ENCODE measurements around the gene ARID4A. TPM values are rescaled to one million over a fixed set of nuclear protein-coding genes. Genes with fewer than 3 reads are reported as not detected.
"Not testable (repeated sequence)": the region's sequence is repeated elsewhere in the genome, so short reads cannot be mapped to it uniquely, and the experiment has no call there.

ARID4A gene, protein sequence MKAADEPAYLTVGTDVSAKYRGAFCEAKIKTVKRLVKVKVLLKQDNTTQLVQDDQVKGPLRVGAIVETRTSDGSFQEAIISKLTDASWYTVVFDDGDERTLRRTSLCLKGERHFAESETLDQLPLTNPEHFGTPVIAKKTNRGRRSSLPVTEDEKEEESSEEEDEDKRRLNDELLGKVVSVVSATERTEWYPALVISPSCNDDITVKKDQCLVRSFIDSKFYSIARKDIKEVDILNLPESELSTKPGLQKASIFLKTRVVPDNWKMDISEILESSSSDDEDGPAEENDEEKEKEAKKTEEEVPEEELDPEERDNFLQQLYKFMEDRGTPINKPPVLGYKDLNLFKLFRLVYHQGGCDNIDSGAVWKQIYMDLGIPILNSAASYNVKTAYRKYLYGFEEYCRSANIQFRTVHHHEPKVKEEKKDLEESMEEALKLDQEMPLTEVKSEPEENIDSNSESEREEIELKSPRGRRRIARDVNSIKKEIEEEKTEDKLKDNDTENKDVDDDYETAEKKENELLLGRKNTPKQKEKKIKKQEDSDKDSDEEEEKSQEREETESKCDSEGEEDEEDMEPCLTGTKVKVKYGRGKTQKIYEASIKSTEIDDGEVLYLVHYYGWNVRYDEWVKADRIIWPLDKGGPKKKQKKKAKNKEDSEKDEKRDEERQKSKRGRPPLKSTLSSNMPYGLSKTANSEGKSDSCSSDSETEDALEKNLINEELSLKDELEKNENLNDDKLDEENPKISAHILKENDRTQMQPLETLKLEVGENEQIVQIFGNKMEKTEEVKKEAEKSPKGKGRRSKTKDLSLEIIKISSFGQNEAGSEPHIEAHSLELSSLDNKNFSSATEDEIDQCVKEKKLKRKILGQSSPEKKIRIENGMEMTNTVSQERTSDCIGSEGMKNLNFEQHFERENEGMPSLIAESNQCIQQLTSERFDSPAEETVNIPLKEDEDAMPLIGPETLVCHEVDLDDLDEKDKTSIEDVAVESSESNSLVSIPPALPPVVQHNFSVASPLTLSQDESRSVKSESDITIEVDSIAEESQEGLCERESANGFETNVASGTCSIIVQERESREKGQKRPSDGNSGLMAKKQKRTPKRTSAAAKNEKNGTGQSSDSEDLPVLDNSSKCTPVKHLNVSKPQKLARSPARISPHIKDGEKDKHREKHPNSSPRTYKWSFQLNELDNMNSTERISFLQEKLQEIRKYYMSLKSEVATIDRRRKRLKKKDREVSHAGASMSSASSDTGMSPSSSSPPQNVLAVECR
- 10 to 100 TPM; 33.9 to 42.2 TPM for total RNA-seq

DNA sequence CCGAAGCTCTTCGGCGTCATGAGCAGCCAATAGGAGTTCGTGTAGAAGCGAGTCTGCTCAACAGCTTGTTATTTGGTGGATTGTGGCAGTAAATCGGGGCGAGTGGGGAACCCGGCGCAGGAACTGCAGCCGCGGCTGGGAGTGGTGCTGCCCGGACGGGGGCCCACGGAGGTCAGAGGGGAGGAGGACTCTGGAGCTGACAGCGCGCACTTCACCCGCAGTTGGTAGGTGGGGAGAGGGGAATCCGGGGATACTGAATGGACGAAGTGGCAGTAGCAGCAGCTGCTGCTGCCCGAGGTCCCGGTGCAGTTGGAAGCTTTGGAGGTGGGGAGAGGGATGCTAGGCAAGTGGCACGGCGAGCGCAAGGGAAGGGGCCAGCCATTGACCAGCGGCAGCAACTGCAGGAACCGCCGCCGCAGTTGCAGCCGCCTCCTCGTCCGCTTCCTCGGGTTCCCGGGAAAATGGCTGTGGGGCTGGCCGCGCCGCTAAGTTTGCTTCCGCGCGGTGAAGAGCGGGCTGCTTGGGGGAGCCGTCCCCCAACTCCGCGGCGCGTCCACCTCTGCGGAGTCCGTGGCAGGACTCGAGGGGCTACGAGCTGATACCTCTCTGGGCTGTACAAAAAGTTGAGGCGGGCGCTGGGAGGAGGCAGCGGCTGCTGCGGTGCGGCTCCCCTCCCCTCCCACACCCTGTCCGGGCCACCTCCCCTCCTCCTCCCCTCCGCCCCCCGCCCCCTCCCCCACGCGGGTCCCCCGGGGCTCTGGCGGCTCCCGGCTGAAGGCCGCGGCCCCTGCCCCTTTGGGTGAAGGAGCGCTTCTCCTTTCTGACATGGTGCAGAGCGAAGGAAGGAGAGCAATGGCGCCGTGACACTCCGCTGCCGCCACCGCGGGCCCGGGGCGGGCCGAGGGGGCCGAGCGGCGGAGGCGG lies at the start of gene ARID4A:
Gene ARID4A (plus strand): TSS at position 79 of the 924 bp plus-strand sequence. CDS start 1,300 bp downstream, outside the sequence.
- peak; percentile 82 to 89 for DNase-seq
- Mint-ChIP-seq H3K27me3 (ENCODE audit: low read depth) (no peaks in the 10 kb centered on the region), H3K4me3 (peak within 1 kb of the TSS; percentile 96 to 100), H3K4me1 (ENCODE audit: low read depth) (peaks cover 36% of the 10 kb centered on the region), H3K9me3 (no peaks in the 10 kb centered on the region), H3K27ac (peak within 1 kb of the TSS; percentile 74), H3K36me3 (ENCODE audit: insufficient read depth in 2 of 2) (peaks cover 11 to 23% of the 10 kb centered on the region in 2 donors)
- ATAC-seq (replicated peaks in 1 of 2): peak; percentile 15 to 18

DNA sequence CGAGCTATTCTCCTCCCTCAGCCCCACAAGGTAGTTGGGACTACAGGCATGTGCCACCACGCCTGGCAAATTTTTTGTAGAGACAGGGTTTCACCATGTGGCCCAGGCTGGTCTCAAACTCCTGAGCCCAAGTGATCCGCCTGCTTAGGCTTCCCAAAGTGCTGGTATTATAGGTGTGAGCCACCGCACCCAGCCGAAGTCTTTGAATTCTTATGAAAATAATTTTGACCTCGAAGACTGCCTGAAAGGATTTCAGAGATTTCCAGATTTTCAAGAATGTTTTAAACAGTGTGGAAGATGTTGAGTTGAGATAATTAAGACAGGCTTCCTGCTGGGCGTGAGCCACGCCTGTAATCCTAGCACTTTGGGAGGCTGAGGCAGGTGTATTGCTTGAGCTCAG lies 48.7 kb upstream of the ARID4A start:
- H3K4me3 Mint-ChIP-seq: no peak overlapping the region
- DNase-seq (no peak), ATAC-seq (replicated peaks in 1 of 2) (no peak)
- no peaks in the 10 kb centered on the region for H3K27me3 Mint-ChIP-seq (ENCODE audit: low read depth)
- H3K9me3 Mint-ChIP-seq: no peaks in the 10 kb centered on the region
- H3K36me3 Mint-ChIP-seq (ENCODE audit: insufficient read depth in 2 of 2): peaks cover 12 to 24% of the 10 kb centered on the region in 2 donors
- H3K27ac Mint-ChIP-seq: no peak overlapping the region
- H3K4me1 Mint-ChIP-seq (ENCODE audit: low read depth): peaks cover 52% of the 10 kb centered on the region

DNA sequence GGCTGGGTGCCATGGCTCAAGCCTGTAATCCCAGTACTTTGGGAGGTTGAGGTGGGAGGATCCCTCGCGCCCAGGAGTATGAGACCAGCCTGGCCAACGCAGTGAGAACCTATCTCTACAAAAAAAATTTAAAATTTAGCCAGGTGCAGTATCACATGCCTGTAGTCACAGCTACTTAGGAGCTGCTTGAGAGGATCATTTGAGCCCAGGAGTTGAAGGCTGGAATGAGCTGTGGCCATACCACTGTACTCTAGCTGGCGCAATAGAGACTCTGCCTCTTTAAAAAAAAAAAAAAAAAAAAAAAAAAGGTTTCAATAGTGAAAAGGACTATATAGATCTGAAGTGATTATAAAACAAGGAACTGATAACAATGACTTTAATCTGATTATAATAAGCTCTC lies 40.2 kb upstream of the ARID4A start:
- Mint-ChIP-seq H3K4me3 (no peak overlapping the region), H3K27ac (peak overlapping the region; percentile 38), H3K4me1 (ENCODE audit: low read depth) (no peaks in the 10 kb centered on the region), H3K27me3 (ENCODE audit: low read depth) (no peaks in the 10 kb centered on the region), H3K9me3 (no peaks in the 10 kb centered on the region), H3K36me3 (ENCODE audit: insufficient read depth in 2 of 2) (peaks cover 3 to 24% of the 10 kb centered on the region in 2 donors)
- ATAC-seq (replicated peaks in 1 of 2) (no peak), DNase-seq (no peak)

DNA sequence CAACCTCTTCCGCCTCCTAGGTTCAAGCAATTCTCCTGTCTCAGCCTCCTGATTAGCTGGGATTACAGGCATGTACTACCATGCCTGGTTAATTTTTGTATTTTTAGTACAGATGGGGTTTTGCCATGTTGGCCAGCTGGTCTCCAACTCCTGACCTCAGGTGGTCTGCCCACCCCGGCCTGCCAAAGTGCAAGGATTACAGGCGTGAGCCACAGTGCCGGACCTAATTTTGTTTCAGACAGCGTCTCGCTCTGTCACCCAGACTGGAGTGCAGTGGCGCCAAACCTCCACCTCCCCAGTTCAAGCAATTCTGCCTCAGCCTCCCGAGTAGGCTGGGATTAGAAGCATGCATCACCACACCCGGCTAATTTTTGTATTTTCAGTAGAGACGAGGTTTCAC lies 36.4 kb upstream of the ARID4A start:
- not testable (repeated sequence) for H3K4me1 Mint-ChIP-seq (ENCODE audit: low read depth); DNase-seq; ATAC-seq (replicated peaks in 1 of 2); H3K4me3 Mint-ChIP-seq; H3K27me3 Mint-ChIP-seq (ENCODE audit: low read depth); H3K9me3 Mint-ChIP-seq
- Mint-ChIP-seq H3K27ac (peak overlapping the region; percentile 85), H3K36me3 (ENCODE audit: insufficient read depth in 2 of 2) (peaks cover 10 to 41% of the 10 kb centered on the region in 2 donors)

DNA sequence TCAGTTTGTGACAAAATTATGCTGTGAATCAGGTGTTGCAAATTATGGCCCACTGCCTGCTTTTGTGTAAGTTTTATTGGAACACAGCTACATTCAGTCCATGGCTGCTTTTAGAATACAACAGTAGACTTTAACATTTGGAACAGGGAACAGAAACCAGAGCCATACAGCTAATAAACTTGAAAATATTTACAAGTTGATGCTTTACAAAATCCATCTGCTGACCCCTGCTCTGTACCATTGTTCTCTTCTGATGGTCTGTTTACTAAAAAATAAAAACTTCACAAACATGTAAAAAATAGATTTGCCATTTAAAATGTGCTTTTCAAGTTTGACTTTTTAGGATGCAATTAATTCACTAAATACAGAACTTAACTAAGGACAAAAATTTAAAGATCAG lies 33.0 kb upstream of the ARID4A start:
- H3K4me3 Mint-ChIP-seq: no peak overlapping the region
- H3K27me3 Mint-ChIP-seq (ENCODE audit: low read depth): no peaks in the 10 kb centered on the region
- H3K27ac Mint-ChIP-seq: peak overlapping the region; percentile 73
- no peak for ATAC-seq (replicated peaks in 1 of 2)
- DNase-seq: no peak
- H3K36me3 Mint-ChIP-seq (ENCODE audit: insufficient read depth in 2 of 2): peaks cover 7 to 42% of the 10 kb centered on the region in 2 donors
- peaks cover 15% of the 10 kb centered on the region for H3K4me1 Mint-ChIP-seq (ENCODE audit: low read depth)
- H3K9me3 Mint-ChIP-seq: no peaks in the 10 kb centered on the region

DNA sequence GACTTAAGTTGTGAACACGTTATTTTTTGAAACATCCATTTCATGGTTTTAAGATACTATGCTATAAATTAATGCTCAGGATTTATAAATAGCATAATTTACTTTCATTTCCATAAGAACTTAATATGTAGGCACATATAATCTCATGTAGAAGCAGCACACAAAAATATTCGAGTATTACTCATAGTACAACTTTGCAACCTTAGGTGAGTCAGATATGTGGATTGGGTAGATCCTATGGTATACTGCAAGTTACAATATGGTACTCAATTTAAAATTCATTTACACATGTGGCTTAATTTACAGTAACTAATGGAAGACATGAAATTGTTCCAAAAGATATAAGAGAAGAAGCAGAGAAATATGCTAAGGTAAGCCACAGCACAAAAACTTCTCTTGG lies 27.7 kb upstream of the ARID4A start:
- Mint-ChIP-seq H3K36me3 (ENCODE audit: insufficient read depth in 2 of 2) (peaks cover 10 to 38% of the 10 kb centered on the region in 2 donors), H3K4me1 (ENCODE audit: low read depth) (peaks cover 42% of the 10 kb centered on the region), H3K9me3 (no peaks in the 10 kb centered on the region), H3K4me3 (peak overlapping the region in 1 of 2 donors; percentile 17), H3K27me3 (ENCODE audit: low read depth) (no peaks in the 10 kb centered on the region), H3K27ac (peak overlapping the region; percentile 64)
- DNase-seq: no peak
- peak in 1 of 2 donors; percentile 67 for ATAC-seq (replicated peaks in 1 of 2)

DNA sequence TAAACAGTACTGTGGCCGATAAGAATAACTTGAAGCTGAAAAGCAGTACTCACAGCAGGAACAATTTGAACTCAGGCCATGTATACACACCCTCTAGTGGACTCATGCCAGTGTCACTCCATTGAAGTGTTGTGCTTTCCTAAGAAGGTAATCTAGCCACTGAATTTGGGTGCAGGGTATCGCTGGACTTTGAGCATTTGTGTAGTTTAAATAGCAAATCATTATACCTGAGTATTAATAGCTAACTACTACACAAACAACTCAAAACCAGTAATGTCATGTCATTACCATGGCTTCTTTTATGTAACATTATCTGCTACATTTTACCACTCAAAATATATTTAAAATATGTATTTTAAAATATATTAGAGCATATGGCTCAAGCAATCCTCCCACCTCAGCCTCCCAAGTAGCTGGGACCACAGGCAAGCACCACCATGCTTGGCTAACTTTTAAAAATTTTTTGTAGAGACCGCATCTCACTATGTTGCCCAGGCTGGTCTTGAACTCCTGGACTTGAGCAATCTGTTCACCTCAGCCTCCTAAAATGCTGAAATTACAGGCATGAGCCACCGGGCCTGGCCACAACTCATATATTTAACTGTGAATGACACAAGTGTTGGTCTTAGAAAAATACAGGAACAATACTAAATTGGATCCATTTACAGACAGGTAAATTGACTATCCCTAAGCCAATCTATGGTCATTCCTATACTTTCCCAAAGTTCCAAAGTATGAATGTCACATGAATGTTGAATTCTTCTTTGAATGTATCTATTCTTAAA lies 25.6 kb upstream of the ARID4A start:
- no peaks in the 10 kb centered on the region for H3K9me3 Mint-ChIP-seq
- H3K4me3 Mint-ChIP-seq: no peak overlapping the region
- peaks cover 52% of the 10 kb centered on the region for H3K4me1 Mint-ChIP-seq (ENCODE audit: low read depth)
- H3K27ac Mint-ChIP-seq: peak overlapping the region; percentile 79
- peaks cover 3 to 26% of the 10 kb centered on the region in 2 donors for H3K36me3 Mint-ChIP-seq (ENCODE audit: insufficient read depth in 2 of 2)
- DNase-seq: no peak
- no peaks in the 10 kb centered on the region for H3K27me3 Mint-ChIP-seq (ENCODE audit: low read depth)
- no peak for ATAC-seq (replicated peaks in 1 of 2)

DNA sequence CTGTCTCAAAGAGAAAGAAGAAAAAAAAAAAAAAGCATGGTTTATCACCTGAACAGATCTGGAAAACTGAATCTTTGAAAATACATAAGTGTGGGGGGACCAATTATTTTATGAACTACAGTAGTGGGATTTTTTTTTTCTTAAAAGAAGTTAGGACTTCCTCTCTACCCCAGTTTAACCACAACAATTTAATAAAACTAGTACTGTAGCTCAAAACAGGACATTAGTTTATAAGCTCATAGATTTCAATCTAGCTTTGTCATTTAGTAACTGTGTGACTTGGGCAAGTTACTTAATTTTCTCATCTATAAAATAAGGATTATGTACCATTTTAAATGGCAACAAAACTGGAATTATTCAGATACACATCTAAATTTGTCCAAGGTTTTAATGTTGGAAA lies 23.5 kb upstream of the ARID4A start:
- DNase-seq (no peak), ATAC-seq (replicated peaks in 1 of 2) (peak in 1 of 2 donors; percentile 20)
- Mint-ChIP-seq H3K4me1 (ENCODE audit: low read depth) (peaks cover 56% of the 10 kb centered on the region), H3K4me3 (peak overlapping the region; percentile 60 to 89), H3K9me3 (no peaks in the 10 kb centered on the region), H3K27ac (peak overlapping the region; percentile 98), H3K27me3 (ENCODE audit: low read depth) (no peaks in the 10 kb centered on the region), H3K36me3 (ENCODE audit: insufficient read depth in 2 of 2) (peaks cover 5 to 38% of the 10 kb centered on the region in 2 donors)

DNA sequence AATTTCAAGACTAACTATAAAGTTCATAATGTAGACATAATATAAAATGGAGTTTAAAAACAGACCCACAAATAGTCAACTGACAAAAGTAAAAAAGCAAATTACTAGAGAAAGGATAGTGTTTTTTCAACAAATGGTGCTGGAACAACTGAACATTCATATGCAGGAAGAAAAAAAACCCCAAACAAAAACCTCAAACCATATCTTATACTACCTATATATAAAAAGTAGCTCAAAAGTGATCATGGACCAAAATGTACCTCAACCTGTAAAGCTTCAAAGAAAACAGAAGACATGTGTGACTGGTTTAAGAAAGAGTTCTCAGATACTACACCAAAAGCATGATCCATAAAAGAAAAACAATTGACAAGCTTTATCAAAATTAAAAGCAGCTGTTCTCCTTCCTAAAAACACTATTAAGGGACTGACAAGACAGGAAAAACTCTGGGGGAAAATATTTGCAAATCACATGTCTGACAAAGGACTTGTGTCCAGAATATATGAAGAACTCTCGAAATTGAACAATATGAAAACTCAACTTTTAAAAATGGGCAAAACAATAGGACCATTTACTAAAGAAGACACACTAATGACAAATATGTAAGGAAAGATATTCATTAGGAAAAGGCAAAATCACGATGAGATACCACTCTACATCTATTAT lies 22.7 kb upstream of the ARID4A start:
- Mint-ChIP-seq H3K27ac (peak overlapping the region; percentile 98), H3K9me3 (no peaks in the 10 kb centered on the region), H3K36me3 (ENCODE audit: insufficient read depth in 2 of 2) (peaks cover 5 to 41% of the 10 kb centered on the region in 2 donors), H3K4me3 (peak overlapping the region; percentile 60 to 89), H3K27me3 (ENCODE audit: low read depth) (no peaks in the 10 kb centered on the region), H3K4me1 (ENCODE audit: low read depth) (peaks cover 56% of the 10 kb centered on the region)
- peak; percentile 43 to 56 for ATAC-seq (replicated peaks in 1 of 2)
- no peak for DNase-seq

DNA sequence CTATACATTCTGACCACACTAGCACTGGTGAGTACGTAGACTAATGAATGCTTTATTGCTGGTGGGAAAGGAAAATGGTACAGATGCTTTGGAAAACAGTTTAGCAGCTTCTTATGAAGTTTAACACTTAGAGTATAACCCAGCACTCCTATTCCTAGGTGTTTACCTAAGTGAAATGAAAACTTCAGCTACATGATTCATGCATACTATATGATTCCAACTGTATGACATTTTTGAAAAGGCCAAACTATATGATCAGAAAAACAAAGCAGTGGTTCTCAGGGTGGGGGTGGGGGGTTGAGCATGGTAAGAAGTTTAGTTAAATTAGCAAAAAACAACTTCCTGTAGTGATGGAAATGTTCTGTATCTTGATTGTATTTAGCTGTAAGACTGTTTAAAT lies 22.1 kb upstream of the ARID4A start:
- H3K27me3 Mint-ChIP-seq (ENCODE audit: low read depth): no peaks in the 10 kb centered on the region
- peak overlapping the region in 1 of 2 donors; percentile 89 for H3K4me3 Mint-ChIP-seq
- H3K9me3 Mint-ChIP-seq: no peaks in the 10 kb centered on the region
- H3K4me1 Mint-ChIP-seq (ENCODE audit: low read depth): peaks cover 56% of the 10 kb centered on the region
- ATAC-seq (replicated peaks in 1 of 2): peak; percentile 53 to 57
- H3K36me3 Mint-ChIP-seq (ENCODE audit: insufficient read depth in 2 of 2): peaks cover 5 to 42% of the 10 kb centered on the region in 2 donors
- DNase-seq: no peak
- peak overlapping the region; percentile 98 for H3K27ac Mint-ChIP-seq

DNA sequence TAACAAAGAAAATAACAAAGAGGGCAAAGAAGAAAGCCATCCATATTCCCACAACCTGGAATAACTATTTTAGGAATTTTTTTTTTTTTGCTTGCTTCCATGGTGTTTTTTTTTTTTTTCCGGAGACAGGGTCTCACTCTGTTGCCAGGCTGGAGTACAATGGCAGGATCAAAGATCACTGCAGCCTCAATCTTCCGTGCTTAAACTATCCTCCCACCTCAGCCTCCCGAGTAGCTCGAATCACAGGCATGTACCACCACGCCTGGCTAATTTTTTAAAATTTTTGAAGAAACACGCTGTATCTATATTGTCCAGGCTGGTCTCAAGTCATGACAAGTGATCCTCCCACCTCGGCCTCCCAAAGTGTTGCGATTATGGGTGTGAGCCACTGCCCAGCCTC lies 20.2 kb upstream of the ARID4A start:
- Mint-ChIP-seq H3K27ac (peak overlapping the region; percentile 24), H3K27me3 (ENCODE audit: low read depth) (no peaks in the 10 kb centered on the region), H3K9me3 (no peaks in the 10 kb centered on the region), H3K36me3 (ENCODE audit: insufficient read depth in 2 of 2) (peaks cover 5 to 43% of the 10 kb centered on the region in 2 donors), H3K4me1 (ENCODE audit: low read depth) (peaks cover 70% of the 10 kb centered on the region), H3K4me3 (no peak overlapping the region)
- no peak for DNase-seq
- ATAC-seq (replicated peaks in 1 of 2): no peak
